ENCODE measurements around the gene PAQR7.
A peak's percentile ranks its signal among the peaks of the same experiment; 100 is the strongest.

The PAQR7 gene

DNA sequence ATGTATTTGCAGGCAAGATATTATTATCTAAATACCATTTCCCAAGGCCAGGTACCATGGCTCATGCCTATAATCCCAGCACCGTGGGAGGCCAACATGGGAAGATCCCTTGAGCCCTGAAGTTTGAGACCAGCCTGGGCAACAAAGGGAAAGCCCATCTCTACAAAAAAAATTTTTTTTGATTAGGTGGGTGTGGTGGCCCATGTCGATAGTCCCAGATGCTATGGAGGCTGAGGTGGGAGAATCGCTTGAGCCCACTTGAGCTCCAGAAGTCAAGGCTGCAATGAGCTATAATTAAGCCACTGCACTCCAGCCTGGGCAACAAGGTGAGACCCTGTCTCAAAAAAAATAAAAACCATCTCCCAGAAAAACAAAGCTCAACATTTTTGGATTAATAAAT, 28.5 kb upstream of the PAQR7 start:
- DNase-seq (ENCODE audit: low read depth, low spot score), result no peak

DNA sequence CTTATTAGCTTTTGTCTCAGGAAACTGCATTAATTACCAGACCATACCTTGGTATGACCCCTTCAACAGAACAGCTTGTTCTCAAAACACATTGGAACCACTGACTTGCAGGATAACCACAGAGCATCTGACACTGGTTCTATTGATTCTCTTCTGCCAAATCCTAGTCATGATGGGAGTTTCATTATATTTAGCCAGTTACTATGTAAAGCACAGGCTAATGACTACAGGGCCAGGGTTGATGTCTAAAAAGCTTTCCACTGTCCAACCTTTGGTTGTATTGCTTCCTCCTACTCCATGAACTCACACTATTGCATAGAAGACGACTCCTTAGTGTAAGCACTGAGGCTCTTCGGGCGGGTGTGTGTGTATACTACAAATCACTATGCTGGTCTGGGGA, 27.0 kb upstream of the PAQR7 start:
- no peak for DNase-seq (ENCODE audit: low read depth, low spot score)

DNA sequence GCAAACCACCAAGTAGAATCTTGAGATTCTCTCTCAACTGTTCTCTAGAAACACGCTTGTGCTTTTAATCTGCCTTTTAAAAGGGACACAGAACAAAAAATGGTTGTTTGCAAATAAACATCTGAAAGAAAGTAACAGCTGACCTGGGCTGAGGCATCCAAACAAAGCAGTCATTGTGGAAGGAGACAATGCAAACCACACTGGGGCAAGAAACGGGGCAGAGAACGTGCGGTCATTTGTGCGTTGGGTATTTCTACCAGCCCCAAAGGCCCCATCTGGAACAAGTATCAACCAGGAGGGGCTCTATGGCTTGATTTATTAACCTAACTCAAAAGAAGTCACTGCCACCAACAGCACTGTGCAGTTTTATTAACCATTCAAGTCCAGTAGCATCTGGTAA, 24.7 kb upstream of the PAQR7 start:
- no peak for DNase-seq (ENCODE audit: low read depth, low spot score)

DNA sequence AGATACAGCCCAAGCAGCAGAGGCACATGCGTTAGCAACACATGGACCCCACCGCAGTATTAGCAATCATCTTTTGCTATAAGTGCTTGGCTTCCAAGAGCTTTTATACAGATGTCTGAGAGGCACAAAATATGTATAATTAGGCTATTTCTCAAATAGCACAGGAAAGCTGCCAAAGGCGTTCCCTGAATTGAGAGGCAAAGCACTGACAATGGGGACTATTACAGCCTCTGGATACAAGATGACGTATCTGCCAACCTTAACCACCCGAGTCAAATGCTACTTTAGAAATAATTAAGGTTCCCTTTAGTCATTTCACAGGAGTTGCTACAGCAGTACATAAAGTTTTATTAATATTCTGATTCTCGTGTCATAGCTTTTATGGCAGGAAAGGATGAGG, 24.3 kb upstream of the PAQR7 start:
- no peak for DNase-seq (ENCODE audit: low read depth, low spot score)

DNA sequence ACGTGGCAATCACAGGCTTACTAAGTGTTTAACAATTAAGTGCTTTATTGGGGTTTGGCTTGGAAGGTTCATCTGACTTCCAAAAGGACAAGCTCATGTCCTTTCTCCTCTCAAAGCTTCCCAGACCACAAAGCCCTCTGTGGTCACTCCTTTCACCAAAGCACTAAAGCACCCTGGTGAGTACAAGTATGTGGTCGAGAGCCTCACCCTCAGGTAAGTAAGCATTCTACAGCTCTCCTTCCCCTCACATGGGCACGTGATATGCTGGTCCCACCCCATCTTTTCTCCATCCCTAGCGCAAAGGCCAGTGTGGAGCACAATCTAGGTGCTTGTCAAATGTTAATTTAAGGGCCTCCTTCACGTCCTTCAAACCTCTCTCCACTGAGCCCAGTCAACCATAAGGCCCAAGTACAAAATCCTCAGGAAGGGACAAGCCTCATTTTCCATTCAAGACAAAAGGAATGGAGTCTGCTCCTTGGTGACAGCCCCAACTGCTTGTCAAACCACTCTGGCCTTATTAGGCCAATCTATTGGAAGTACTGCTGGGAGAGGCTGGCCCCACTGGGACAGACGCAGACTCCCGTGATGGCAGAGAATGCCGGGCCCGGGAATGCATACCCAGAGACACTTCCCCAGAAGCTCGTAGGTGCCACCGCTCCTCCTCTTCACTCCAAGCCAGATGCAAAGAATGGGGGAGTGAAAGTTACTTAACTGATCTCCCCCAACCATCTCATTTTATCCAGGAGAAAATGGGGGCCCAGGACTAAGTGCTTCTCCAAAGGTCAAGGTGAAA, 22.9 kb upstream of the PAQR7 start:
- DNase-seq (ENCODE audit: low read depth, low spot score), result no peak

DNA sequence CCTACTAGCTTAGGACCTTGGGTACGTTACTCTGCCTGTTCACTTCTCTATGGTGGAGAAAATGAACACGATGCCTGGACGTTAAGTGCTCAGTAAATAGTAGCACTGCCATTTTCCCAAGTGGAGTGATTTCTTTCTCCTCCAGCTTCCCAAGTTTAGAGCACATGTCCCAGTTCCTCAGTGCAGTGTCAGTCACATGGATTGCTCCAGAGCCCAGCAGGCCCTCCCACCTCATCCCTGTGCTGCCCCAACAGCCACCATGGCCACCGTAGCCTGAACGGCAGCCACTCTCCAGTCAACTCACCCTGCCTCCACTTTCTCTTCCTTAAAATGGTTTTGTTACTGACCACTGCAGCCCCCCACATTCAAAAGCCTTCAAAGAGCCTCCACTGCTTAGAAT, 22.2 kb upstream of the PAQR7 start:
- no peak for DNase-seq (ENCODE audit: low read depth, low spot score)

DNA sequence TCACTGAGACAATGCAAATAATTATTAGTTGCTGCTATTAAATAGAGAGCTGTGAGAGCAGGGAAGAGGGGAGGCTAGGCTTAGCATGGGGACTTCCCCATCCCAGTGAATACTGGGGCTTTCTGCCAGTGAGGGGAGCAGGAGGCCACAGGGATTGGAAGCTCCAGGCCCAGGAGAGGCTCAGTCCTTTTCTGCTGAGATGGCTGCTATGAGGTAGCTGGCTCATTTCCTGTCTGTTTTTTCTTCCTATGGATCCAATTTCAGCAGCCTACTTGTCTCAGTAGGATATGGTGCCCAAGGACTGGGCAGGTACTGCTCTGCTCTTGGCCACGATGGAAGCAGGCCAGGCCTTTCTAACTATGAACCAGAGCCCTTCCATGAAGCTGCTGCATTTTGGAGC, 20.8 kb upstream of the PAQR7 start:
- DNase-seq (ENCODE audit: low read depth, low spot score), result no peak

DNA sequence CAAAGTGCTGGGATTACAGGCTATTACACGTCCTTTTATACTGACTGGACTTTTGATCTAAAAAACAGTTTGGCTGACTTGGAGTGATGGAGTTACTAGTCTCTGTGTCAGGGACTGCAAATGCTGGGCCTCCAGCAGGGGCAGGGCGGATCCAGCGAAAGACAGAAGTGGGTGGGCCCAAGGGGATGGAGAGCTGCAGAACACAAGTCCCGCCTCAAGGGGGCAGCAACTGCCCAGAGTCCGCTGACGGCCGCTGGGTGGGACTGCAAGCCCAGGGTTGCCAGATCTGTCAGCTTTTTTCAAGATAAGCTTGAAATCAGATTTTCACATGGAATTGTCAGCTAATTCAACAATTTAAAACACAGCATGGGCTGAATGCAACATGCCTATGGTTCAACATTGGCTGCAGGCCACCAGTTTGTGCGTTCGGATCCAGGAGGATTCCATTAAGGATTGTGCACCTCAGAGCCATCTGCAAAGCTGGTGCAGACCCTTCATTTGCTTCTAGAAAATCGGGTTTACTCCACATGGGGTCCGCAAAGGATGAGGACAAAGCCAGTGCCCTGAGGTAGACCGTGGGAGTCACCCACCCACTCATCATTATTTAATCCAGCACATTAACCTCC, 20.0 kb upstream of the PAQR7 start:
- peak; percentile 97 for DNase-seq (ENCODE audit: low read depth, low spot score)

DNA sequence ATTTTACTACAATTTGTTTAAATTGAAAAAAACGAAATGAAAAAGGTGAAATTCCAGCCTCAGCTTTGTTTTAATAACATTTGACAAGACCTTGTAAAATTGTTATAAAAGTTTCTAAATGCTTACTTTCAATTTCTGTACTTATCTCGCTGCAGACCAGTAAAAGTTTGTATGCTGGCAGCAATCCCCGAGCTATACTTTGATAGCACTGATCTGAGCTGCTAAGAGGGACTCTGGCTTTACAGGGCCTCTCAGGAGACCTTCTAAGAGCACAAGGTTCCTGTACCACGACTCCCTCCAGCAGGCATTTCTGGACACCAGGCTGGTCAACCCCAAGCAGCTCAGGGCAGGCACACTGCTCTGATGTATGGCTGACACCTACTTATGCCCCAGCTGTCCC, 17.6 kb upstream of the PAQR7 start:
- no peak for DNase-seq (ENCODE audit: low read depth, low spot score)

DNA sequence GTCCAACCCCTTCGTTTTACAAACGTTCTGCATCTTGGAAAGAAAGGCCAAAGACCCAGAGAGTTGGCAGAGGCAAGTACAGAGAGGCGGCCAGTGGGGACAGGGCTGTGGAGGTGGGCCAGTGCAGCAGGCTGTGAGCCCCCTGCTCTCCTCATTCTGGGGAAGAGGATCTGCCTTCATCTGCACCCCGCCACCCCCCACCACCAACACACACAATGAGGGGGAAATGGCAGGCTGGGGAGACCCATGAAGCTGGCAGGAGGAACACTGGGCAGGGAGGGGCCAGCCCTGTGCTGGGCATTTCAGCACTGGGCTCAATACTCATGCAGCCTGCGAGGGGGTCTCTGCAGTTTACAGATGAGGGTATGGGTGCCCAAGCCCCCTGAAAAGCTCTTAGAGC, 16.1 kb upstream of the PAQR7 start:
- no peak for DNase-seq (ENCODE audit: low read depth, low spot score)

DNA sequence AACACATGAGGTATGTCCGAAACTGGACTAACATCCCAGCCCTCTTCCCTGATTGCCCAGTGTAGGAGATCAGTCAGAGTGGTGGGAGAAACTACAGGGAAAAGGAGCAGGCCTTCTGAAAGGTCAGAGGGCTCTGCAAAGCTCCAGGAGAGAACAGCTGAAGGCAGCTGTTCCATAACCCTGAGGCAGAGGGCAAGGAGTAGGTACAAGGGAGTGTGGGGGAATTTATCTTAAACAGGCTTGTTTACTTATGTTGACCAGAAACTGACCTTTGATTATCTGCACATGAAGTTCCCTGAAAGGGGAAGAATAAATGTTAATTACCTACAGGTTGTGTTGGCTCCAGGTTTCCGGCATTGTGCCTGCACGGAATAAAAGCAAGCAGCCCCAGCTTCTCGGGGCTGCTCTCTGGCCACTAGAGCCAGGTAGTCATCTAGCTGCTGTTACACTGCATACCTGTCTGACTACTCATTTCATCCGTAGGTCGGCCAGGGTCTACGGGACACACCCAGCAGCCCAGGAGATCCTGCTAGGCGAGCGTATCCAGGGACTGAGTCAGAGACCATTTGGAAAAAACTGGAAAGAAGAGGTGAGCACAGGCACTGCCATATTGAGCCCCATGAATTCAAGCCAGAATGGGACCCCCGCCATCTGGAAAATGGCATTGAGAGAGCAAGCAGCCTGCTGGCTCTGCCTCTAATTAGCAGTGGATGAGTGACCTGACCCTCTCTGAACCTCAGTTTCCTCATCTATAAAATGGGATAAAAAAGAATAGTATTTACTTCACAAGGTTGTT, 14.9 kb upstream of the PAQR7 start:
- DNase-seq (ENCODE audit: low read depth, low spot score), result peak; percentile 73

DNA sequence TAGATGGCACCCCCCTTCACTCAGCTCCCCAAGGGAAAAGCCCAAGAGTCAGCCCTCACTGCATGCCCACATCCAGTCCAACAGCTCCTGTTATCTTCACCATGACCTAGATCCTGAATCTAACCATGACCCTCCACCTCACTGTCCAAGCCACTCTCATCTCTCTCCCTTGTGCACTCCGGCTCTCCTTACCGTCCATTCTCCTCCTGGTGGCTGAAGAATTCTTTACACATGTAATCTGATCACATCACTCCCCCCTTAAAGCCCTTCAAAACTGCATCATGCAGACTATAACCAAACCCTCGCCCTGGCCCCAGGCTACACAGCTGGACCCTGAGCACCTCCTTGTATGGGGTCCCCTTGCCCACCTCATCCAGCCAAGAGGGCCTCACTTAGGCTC, 14.0 kb upstream of the PAQR7 start:
- no peak for DNase-seq (ENCODE audit: low read depth, low spot score)

DNA sequence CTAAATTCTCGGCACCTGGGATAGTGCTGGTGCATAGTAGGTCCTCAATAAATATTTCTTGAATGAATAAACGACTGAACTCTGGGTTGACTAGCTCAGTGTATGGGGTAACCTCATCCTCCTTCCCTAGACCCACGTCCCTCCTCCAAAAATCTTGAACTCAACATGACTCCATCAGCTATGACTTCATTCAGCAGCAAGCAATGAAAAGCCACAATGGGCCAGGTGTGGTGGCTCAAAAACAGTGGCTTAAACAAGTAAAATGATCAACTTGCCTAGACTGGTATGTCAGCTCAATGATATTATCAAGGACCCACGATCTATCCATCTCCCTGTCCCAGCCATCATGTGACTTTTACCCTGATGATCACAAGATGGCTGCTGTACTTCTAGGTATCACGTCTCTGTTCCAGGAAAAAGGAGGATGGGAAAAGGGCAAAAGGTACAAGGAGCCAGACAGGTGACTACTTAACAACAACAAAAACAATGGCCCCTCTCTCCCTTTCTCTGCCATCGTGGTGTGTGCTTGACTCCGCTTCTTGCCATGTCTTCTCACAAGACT, 13.0 kb upstream of the PAQR7 start:
- no peak for DNase-seq (ENCODE audit: low read depth, low spot score)

DNA sequence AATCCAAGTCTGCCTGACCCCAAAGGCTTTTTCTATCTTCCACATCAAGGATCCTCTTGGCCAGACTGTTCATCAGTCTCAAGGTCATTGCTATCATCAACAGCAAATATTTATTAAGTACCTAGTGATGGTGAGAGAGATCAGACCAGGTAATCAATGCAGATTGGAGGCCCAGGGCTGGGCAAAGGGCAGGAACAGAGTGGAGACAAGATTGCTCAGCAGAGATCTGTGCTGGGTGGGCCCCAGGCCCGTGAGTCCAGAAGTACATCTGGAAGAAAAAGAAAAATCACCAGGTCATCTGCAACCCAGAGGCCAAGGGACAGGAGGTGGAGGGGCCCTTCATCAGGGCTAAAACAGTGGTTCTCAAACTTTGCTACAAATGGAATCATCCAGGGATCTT, 10.1 kb upstream of the PAQR7 start:
- DNase-seq (ENCODE audit: low read depth, low spot score), result no peak

DNA sequence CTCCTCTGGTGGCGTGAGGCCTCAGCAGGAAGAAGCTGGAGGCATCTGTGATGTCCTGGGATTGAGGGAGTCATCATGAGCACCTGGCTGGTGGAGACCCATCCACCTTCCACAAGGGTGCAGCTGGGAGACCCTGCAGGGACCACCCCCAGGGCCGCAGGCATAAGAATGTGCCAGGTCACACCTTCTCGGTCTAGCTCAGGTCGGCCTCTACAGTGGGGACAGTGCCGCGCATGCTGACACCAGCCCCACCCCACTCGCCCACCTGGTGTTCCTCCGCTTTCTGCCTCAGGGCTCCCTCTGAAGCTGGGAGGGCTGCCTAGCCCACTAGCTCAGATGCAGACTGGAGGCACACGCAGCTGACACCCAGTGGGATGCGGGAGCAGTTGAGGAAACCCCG, 5.8 kb upstream of the PAQR7 start:
- DNase-seq (ENCODE audit: low read depth, low spot score), result no peak

DNA sequence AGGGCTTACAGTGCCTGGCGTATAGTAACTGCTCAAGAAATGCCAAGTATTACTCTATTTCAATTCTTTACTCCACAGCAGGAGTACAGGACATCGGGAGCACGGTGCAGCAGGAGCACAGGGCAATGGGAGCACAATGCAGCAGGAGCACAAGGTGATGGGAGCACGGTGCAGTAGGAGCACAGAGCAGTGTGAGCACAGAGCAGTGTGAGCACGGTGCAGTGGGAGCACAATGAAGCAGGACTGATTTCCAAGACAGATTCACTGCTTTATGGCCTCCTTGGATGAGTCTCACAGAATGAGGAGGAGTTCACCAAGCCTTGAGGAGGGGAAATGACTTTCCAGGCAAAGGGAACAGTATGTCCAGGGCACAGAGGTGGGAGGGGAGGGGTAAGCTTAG, 5.0 kb upstream of the PAQR7 start:
- no peak for DNase-seq (ENCODE audit: low read depth, low spot score)

DNA sequence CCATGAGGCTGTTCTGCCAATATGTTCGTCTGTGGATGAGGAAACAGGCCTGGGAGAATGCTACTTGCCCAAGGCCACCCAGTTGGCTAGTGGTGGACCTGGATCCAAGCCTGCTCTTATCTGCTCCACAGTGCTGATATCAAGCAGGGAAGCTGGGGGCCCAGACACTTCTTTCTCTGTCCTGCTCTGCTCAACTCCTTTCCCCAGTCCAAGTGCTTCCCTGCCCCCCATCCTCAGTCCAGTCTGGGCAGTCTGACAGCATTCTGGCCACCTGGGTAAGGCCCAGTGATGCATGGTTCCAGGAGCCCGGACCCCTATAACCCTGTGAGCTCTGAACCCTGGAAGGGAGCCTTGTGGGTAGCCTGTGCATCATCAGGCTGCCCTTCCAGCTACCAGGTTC, 4.2 kb upstream of the PAQR7 start:
- peak; percentile 43 for DNase-seq (ENCODE audit: low read depth, low spot score)

DNA sequence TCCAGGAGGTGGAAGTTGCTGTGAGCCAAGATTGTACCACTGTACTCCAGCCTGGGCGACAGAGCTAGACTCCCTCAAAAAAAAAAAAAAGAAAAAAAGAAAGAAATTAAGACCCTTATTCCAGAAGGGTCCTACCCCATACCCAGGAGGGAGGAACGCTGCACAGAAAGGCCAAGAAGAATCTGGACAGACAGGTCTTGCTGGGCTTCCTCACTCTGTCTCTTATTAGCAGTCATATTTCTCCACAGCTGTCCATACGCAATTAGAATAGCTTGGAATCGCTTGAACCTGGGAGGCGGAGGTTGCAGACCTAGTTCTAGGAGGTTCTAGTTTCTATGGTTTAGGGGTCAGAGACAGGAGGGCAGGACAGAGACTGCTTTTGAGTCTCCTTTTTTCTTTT, 3.2 kb upstream of the PAQR7 start:
- DNase-seq (ENCODE audit: low read depth, low spot score), result no peak

DNA sequence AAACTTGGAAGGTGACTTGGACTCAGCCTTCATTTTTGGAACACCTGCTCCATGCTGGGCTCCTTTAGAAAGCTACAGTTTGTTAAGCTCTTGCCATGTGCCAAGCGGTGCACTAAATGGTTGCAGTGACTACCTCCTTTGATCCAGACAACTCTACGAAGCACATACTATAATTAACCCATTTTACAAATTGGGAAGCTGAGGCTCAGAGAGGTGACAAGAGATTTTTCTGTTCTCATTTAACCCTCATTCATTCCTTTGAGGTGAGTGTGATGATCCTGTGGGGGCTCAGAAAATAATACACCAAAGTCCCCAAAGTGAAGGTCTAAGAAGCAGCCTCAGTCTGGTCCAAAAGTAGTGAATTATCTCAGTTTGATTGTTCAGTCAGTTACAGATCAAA, 1.6 kb upstream of the PAQR7 start:
- no peak for DNase-seq (ENCODE audit: low read depth, low spot score)

DNA sequence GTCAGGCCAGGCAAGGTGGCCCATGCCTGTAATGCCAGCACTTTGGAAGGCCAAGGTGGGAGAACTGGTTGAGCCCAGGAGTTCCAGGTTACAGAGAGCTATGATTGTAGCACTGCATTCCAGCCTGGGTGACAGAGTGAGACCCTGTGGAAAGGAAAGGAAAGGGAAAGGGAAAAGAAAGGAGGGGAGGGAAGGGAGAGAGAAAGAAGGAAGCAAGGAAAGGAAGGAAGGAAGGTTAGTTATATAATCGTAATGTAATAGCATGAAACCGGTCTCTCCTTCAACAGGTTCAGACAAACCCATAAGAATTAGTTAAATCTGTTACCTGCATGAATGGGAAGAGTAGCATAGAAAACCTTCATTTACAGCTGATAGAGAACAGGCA, 1.2 kb upstream of the PAQR7 start:
- DNase-seq (ENCODE audit: low read depth, low spot score), result no peak

DNA sequence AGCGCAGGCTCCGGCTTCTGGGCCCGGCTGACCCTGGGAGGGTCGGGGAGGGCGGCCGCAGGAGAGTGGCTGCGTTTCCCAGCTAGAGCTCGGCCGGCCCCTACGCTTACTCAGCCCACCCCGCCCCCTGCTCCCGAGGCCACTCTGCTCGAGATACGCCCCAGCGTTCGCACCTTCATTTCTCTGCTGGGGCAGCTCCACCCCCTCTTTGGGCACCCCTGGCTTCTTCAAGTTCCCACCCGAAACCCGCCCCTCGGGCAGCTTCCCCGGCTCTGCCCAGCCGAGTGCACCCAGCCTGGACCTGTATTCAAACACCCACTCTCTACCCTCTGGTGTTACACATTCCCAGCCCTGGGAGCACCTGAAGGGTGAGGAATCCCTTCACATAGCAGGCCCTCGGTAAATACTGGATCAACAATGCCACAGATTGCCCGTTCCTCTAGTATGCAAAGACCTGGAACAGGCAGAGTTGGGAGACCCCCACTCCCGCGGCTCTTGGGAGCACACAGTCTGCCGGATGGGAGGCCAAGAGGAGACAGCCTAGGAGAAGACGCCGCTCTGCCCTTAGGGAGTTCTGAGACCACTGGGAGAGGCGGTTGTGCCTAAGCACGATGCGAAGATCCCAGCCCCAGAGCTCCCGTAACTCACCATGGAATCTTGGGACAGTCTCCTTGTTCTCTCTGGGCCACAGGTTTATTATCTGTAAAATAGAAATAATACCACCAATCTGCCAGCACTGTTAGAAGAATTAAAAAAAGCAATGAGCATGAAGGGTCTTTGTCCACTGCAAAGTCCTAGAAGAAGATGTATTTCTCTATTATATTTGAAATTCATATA, 566 bp upstream of the PAQR7 start:
- peak; percentile 79 for DNase-seq (ENCODE audit: low read depth, low spot score)

Measured in ELF-1 (cell line).